Dedifferentiated amniotic fluid mesenchymal stem cell (primary cell): ENCODE results near the gene ARMC7.
A peak's percentile ranks its signal among the peaks of the same experiment; 100 is the strongest.

Source experiments
- DNase-seq: peaks from one replicate; pipeline ENCODE4 v3.0.0-alpha.2; 2016; ENCODE audit errors: extremely low spot score

Gene ARMC7

GRCh38 chr17:75078284-75079022 is 31.3 kb upstream of the ARMC7 start:
- DNase-seq, result no peak

- DNase-seq, result no peak
These were observed 30.8 kb upstream of the ARMC7 start for GRCh38 chr17:75079023-75079373.

- DNase-seq, result no peak
These were observed 27.9 kb upstream of the ARMC7 start for GRCh38 chr17:75081611-75082540.

GRCh38 chr17:75082683-75083082 is 27.1 kb upstream of the ARMC7 start:
- DNase-seq, result no peak

- DNase-seq, result no peak
These were observed 25.6 kb upstream of the ARMC7 start for GRCh38 chr17:75084039-75084660.

- DNase-seq, result no peak
These were observed 23.1 kb upstream of the ARMC7 start for GRCh38 chr17:75086496-75087181.

- no peak for DNase-seq
These were observed 22.6 kb upstream of the ARMC7 start for GRCh38 chr17:75087182-75087557.

- peak; percentile 47 for DNase-seq
These were observed 22.0 kb upstream of the ARMC7 start, which contains the start of gene SLC16A5 for GRCh38 chr17:75087558-75088453. TSS of gene SLC16A5 (plus strand) at chr17:75087954. CDS start at chr17:75093637, 5,683 bp downstream.

DNA sequence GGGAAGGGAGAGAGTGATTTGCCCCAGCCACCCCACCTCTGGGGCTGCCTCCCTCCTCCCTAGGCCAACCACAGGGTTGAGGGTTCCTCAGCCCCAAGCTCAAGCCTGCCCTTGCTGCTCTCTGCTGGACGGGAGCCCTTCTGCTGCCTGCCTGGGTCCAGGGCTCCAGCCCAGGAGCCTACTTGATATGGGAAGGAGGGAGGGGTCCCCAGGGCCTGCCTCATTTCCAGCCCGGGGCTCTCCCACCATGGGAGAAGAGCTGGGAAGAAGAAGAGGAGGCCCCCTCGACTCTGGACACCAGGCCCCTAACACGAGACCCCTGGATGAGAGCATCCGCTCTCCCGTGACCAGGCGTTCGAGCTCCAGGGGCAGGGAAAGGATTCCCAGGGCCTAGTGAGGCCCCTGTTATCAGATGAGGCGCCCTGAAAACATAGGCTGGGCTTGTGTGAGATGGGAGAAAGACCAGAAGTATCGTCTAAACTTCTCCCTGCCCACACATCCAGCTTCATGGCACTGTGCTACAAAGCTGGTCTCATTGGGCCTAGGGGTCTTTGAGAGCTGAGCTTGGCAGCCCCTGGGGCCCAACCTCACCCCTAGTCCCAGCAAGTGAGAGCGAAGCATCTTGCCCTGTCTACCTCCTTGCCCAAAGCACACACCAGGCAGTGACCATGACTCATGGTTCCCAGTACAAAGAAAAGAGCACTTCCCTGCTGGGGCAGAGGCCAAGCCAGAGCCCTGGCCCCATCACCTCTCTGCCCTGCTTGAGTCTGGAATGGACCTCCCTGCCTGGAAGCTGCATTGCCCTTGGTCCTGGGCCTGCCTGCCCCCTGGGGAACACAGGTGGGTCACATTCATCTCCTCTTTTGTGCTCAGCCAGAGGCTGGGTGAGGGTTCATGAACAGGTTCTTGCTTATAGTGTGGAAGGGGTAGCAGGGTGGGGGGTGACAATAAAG is 21.0 kb upstream of the ARMC7 start:
- DNase-seq, result no peak

GRCh38 chr17:75090871-75091854 is 18.6 kb upstream of the ARMC7 start:
- DNase-seq, result no peak

DNA sequence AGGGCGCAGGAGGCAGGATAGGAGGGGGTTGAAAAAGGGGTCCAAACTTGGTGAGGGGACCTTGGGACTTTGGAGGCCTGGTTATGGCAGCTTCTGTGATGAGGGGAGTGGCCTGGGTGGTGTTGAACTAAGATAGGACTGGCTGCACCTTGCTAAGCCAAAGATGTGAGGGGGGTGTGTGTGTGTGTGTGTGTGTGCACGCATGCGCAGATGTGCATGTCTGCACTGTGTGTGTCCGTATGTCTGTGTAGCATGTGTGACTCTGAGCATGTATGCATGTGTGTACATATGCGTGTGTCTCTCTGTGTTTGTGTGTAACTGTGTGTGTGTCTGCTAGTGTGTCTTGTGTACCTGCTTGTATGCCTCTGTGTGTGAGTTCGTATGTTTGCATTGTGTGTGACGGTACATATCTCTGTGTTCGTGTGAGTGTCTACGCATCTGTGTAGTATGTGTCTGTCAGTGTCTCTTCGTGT is 17.9 kb upstream of the ARMC7 start:
- DNase-seq, result no peak

DNA sequence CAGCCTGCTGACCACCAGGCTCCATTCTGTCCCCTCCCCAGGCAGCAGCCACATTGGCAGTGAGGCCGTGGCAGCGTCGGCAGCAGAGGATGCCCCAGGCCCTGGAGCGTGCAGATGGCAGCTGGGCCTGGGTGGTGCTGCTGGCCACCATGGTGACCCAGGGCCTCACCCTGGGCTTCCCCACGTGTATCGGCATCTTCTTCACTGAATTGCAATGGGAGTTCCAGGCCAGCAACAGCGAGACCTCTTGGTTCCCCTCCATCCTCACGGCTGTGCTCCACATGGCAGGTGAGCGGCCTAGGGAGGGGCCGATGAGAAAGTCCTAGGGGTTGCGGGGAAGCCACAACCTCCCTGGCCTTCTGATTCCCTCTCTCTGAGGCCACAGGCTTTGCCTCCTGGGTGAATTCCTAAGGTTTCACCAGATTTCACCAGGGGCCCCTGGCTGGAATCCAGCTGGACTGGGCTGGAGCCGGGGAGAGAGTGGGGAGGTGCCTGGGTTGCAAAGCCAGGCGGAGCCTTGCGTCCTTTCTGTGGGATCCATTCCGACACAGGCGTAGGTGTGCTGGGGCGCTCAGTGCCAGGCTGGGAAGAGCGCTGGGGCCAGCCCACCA is 16.1 kb upstream of the ARMC7 start:
- no peak for DNase-seq

DNA sequence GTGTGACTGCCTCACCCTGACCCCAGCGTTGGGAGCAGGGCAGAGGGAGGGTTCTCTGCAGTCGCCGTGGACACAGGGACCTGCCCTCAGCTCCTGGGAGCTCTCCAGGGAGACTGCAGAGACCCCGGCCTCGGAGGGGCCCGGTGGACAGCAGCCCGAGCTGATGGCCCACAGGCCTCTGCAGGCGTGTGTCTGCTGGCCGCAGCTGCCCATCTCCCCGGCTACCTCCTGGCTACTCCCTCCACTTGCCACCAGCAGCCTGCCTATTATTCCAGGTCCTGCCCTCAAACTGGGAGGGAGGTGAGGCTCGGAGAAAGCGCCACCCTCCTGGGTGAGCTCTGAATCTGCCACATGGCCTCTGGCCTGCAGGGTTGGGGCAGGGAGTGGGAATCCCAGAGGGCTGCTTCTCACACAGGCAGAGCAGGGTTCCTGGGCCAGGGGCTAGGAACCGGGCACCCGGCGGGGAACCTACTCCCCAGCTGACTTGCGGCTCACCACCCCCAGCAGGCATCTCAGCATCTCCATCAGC is 14.8 kb upstream of the ARMC7 start:
- no peak for DNase-seq

DNA sequence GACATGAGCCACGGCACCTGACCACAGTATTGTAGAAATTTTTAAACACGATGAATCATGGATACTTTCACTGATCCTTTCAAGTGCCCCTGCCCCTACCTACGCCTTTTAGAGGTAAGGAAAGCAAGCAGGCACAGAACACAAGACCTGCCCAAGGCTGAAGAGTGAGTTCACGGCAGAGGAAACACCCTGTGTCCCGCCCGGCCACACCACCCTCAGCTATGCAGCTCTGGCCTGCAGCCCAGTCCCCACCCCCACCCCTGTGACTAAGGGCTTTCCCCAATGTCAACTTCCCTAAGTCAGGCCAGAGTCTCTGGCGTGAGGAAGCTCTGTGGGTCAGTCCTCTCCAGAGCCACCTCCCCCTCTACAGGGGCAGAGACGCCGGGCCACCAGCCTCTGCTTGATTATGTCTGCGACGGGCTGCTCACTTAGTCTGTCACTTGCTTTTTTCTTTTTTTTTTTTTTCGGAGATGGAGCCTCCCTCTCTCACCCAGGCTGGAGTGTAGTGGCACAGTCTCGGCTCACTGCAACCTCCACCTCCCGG is 13.6 kb upstream of the ARMC7 start:
- DNase-seq, result peak; percentile 56

- DNase-seq, result no peak
These were observed 11.9 kb upstream of the ARMC7 start for GRCh38 chr17:75097865-75098264.

- no peak for DNase-seq
These were observed 10.9 kb upstream of the ARMC7 start for GRCh38 chr17:75098861-75099260.

GRCh38 chr17:75099881-75100595 is 9.7 kb upstream of the ARMC7 start:
- DNase-seq, result no peak
